H9 (cell line): ENCODE results near the gene MRPS6. TPM values are rescaled to one million over a fixed set of nuclear protein-coding genes. Genes with fewer than 3 reads are reported as not detected.
A peak's percentile ranks its signal among the peaks of the same experiment; 100 is the strongest.

ENCODE experiments used
- DNase-seq: peaks from one replicate; pipeline ENCODE4 v3.0.0-alpha.2; 2017
- H2AFZ ChIP-seq: one replicate; pipeline ENCODE4 v1.6.1; 2013; ENCODE audit warnings: mild to moderate bottlenecking, low read length, control low read depth, moderate library complexity
- H2AK5ac ChIP-seq: 2 replicates; pipeline ENCODE4 v1.6.1; 2013; ENCODE audit warnings: low read length, control low read depth, mixed read lengths; ENCODE audit not compliant: insufficient read length
- H2BK120ac ChIP-seq: one replicate; pipeline ENCODE4 v1.6.1; 2013; ENCODE audit warnings: low read depth, mild to moderate bottlenecking, low read length, control low read depth, inconsistent platforms; ENCODE audit not compliant: poor library complexity, severe bottlenecking
- H2BK12ac ChIP-seq: 2 replicates; pipeline ENCODE4 v1.6.1; 2013; ENCODE audit warnings: low read length, control low read depth, mixed read lengths, low read depth; ENCODE audit not compliant: insufficient read length
- H2BK15ac ChIP-seq: 2 replicates; pipeline ENCODE4 v1.6.1; 2013; ENCODE audit warnings: low read depth, low read length, control low read depth
- H2BK20ac ChIP-seq: one replicate; pipeline ENCODE4 v1.6.1; 2013; ENCODE audit warnings: low read depth, mild to moderate bottlenecking, low read length, control low read depth, inconsistent platforms; ENCODE audit not compliant: poor library complexity, severe bottlenecking
- H2BK5ac ChIP-seq: 2 replicates; pipeline ENCODE4 v1.6.1; 2013; ENCODE audit warnings: low read length, control low read depth, mixed read lengths; ENCODE audit not compliant: insufficient read length
- H3K14ac ChIP-seq: 2 replicates; pipeline ENCODE4 v1.6.1; 2013; ENCODE audit warnings: low read length, control low read depth; ENCODE audit not compliant: insufficient read depth
- H3K18ac ChIP-seq: 2 replicates; pipeline ENCODE4 v1.6.1; 2013; ENCODE audit warnings: low read depth, mild to moderate bottlenecking, mixed read lengths, low read length, control low read depth; ENCODE audit not compliant: insufficient read length
- H3K23ac ChIP-seq: 2 replicates; pipeline ENCODE4 v1.6.1; 2013; ENCODE audit warnings: low read length, control low read depth, mixed read lengths, low read depth; ENCODE audit not compliant: insufficient read length
- H3K23me2 ChIP-seq: 2 replicates; pipeline ENCODE4 v1.6.1; 2013; ENCODE audit warnings: low read depth, mild to moderate bottlenecking, mixed read lengths, low read length, control low read depth; ENCODE audit not compliant: insufficient read length, poor library complexity, severe bottlenecking
- H3K27ac ChIP-seq: 2 replicates; pipeline ENCODE4 v1.5.1; 2013; ENCODE audit warnings: low read length, control low read depth, mixed read lengths, low read depth; ENCODE audit not compliant: insufficient read length
- H3K27me3 ChIP-seq: 2 replicates; pipeline ENCODE4 v1.6.1; 2013; ENCODE audit warnings: low read length, control low read depth, inconsistent platforms; ENCODE audit not compliant: insufficient read depth
- H3K4ac ChIP-seq: 2 replicates; pipeline ENCODE4 v1.6.1; 2013; ENCODE audit warnings: low read depth, mild to moderate bottlenecking, control low read depth, inconsistent platforms, low read length, moderate library complexity
- H3K4me1 ChIP-seq: 2 replicates; pipeline ENCODE4 v1.6.1; 2013; ENCODE audit warnings: low read length, control low read depth, inconsistent platforms; ENCODE audit not compliant: insufficient read depth
- H3K4me2 ChIP-seq: 2 replicates; pipeline ENCODE4 v1.6.1; 2013; ENCODE audit warnings: low read length, control low read depth, mixed read lengths; ENCODE audit not compliant: insufficient read length, insufficient read depth
- H3K56ac ChIP-seq: 2 replicates; pipeline ENCODE4 v1.6.1; 2013; ENCODE audit warnings: low read depth, mild to moderate bottlenecking, mixed read lengths, low read length, control low read depth; ENCODE audit not compliant: insufficient read length
- H3K79me1 ChIP-seq: 2 replicates; pipeline ENCODE4 v1.6.1; 2013; ENCODE audit warnings: low read depth, mild to moderate bottlenecking, moderate library complexity, low read length, control low read depth, inconsistent platforms; ENCODE audit not compliant: insufficient read depth, poor library complexity, severe bottlenecking
- H3K79me2 ChIP-seq: 2 replicates; pipeline ENCODE4 v1.6.1; 2013; ENCODE audit warnings: low read length, control low read depth, inconsistent platforms; ENCODE audit not compliant: insufficient read depth
- H3K9ac ChIP-seq: 2 replicates; pipeline ENCODE4 v1.6.1; 2013; ENCODE audit warnings: low read length, control low read depth, mixed read lengths; ENCODE audit not compliant: insufficient read length; ENCODE audit errors: extremely low read depth
- H3K9me3 ChIP-seq: one replicate; pipeline ENCODE4 v1.6.1; 2013; ENCODE audit warnings: low read depth, low read length, inconsistent platforms; ENCODE audit not compliant: control insufficient read depth
- H3T11ph ChIP-seq: one replicate; pipeline ENCODE4 v1.6.1; 2013; ENCODE audit warnings: mild to moderate bottlenecking, low read length, control low read depth, inconsistent platforms
- H4K20me1 ChIP-seq: one replicate; pipeline ENCODE4 v1.6.1; 2013; ENCODE audit not compliant: control insufficient read depth, insufficient read length, insufficient read depth
- H4K5ac ChIP-seq: 2 replicates; pipeline ENCODE4 v1.6.1; 2013; ENCODE audit warnings: low read depth, mild to moderate bottlenecking, mixed read lengths, low read length, control low read depth; ENCODE audit not compliant: insufficient read length
- H4K8ac ChIP-seq: replicated peaks from 2 replicates; pipeline ENCODE4 v1.6.1; 2013; ENCODE audit warnings: low read length, control low read depth, mixed read lengths, low read depth; ENCODE audit not compliant: insufficient read length
- H4K91ac ChIP-seq: 2 replicates; pipeline ENCODE4 v1.6.1; 2013; ENCODE audit warnings: low read depth, mild to moderate bottlenecking, moderate library complexity, mixed read lengths, low read length, control low read depth; ENCODE audit not compliant: insufficient read length
- H3K27ac Mint-ChIP-seq, 3 experiments: 2 replicates in 2 of 3; 3 replicates in 1 of 3; pipeline ENCODE4 v1.8.0; 2020 to 2021; ENCODE audit warnings: mixed read lengths in 3 of 3, mild to moderate bottlenecking in 1 of 3, moderate library complexity in 1 of 3
- H3K27me3 Mint-ChIP-seq: 2 replicates; pipeline ENCODE4 v1.8.0; 2021; ENCODE audit warnings: low read depth, mild to moderate bottlenecking, moderate library complexity, mixed read lengths
- H3K36me3 Mint-ChIP-seq, 3 experiments: 2 replicates in 2 of 3; 3 replicates in 1 of 3; pipeline ENCODE4 v1.8.0; 2020 to 2021; ENCODE audit warnings: low read depth in 3 of 3, mixed read lengths in 3 of 3; ENCODE audit not compliant: insufficient read depth in 1 of 3
- H3K4me1 Mint-ChIP-seq, 2 experiments: 2 replicates each; pipeline ENCODE4 v1.8.0; 2020; ENCODE audit warnings: mixed read lengths in 2 of 2
- H3K4me3 Mint-ChIP-seq, 2 experiments: 2 replicates in 1 of 2; 3 replicates in 1 of 2; pipeline ENCODE4 v1.8.0; 2020 to 2021; ENCODE audit warnings: mild to moderate bottlenecking in 2 of 2, mixed read lengths in 2 of 2, moderate library complexity in 1 of 2
- H3K9me3 Mint-ChIP-seq, 2 experiments: 2 replicates in 1 of 2; 3 replicates in 1 of 2; pipeline ENCODE4 v1.8.0; 2020; ENCODE audit warnings: mild to moderate bottlenecking in 2 of 2, mixed read lengths in 2 of 2, moderate library complexity in 1 of 2
- CTCF ChIP-seq: fragments of 200-600 bp; sonication (generic); conservative IDR thresholded peaks from 3 replicates; pipeline ENCODE4 v1.8.0; 2021; ENCODE audit warnings: antibody characterized with exemption, mild to moderate bottlenecking
- WGBS: extraction: QIAGEN DNeasy Blood & Tissue Kit; methylation state at CpG from one replicate; pipeline ENCODE4 v1.1.7; 2013; ENCODE audit warnings: missing lambda C conversion rate, low lambda C conversion rate, mixed read lengths; ENCODE audit not compliant: insufficient read length; ENCODE audit errors: extremely low coverage; 5-methylcytosine and 5-hydroxymethylcytosine counted together
- total RNA-seq: library from RNA; stranded (reverse); gene quantifications from 2 replicates; pipeline ENCODE4 v1.2.1, GENCODE V29; 2021

The MRPS6 gene
- total RNA-seq, 1 experiment from 2014 or later = 83.2 TPM

- H3K79me2 ChIP-seq = peaks cover 22% of the 10 kb centered on the region; the same call in 1 of the 2 replicates
- H3K4me2 ChIP-seq = no peak overlapping the region
- no peak for DNase-seq
- no peaks in the 10 kb centered on the region for H3K27me3 ChIP-seq
- H2AFZ ChIP-seq = no peak overlapping the region
- H3T11ph ChIP-seq = no peak overlapping the region
- no peaks in the 10 kb centered on the region for H4K20me1 ChIP-seq
- H2AK5ac ChIP-seq = no peak overlapping the region
- H3K9me3 ChIP-seq = no peaks in the 10 kb centered on the region
- no peak overlapping the region for H2BK20ac ChIP-seq
- H3K27ac ChIP-seq = no peak overlapping the region
- no peak overlapping the region for H3K23ac ChIP-seq
- peak overlapping the region in 1 of 2 experiments; percentile 12; a peak in 1 of 5 replicates for H3K4me3 Mint-ChIP-seq
- no peak overlapping the region for H3K56ac ChIP-seq
- H4K5ac ChIP-seq = no peak overlapping the region
- H4K91ac ChIP-seq = no peak overlapping the region
- H3K18ac ChIP-seq = no peak overlapping the region
- H3K79me1 ChIP-seq = peaks cover 3% of the 10 kb centered on the region
- WGBS = no CpG with 5 or more reads among the region's 1 CpG
- H2BK15ac ChIP-seq = no peak overlapping the region
- H3K9me3 Mint-ChIP-seq = no peaks in the 10 kb centered on the region; a peak in 1 of 5 replicates
- peaks cover 12% of the 10 kb centered on the region for H3K23me2 ChIP-seq
- H3K4ac ChIP-seq = no peak overlapping the region
- no peak overlapping the region for H2BK12ac ChIP-seq
- peaks cover 7% of the 10 kb centered on the region for H3K27me3 Mint-ChIP-seq
- TF ChIP-seq CTCF = no peak
- H4K8ac ChIP-seq = no peak overlapping the region
- H3K27ac Mint-ChIP-seq = no peak overlapping the region; a peak in 2 of 7 replicates
- peaks cover 10 to 28% (median 16%) of the 10 kb centered on the region in 3 experiments; a peak in 6 of 7 replicates for H3K36me3 Mint-ChIP-seq
- H3K4me1 Mint-ChIP-seq = peaks cover 39 to 42% of the 10 kb centered on the region in 2 experiments
- H3K4me1 ChIP-seq = peaks cover 5% of the 10 kb centered on the region
- no peak overlapping the region for H3K14ac ChIP-seq
- H2BK120ac ChIP-seq = no peak overlapping the region
- no peak overlapping the region for H3K9ac ChIP-seq
- no peak overlapping the region for H2BK5ac ChIP-seq
These were observed 3.5 kb downstream of the MRPS6 start for GRCh38 chr21:34076835-34077234.
